ENCODE results near the gene NAIF1. TPM values are rescaled to one million over a fixed set of nuclear protein-coding genes. Genes with fewer than 3 reads are reported as not detected.

Gene NAIF1
- total RNA-seq, 2 donors from 2014 or later: 10.0 to 10.5 TPM

Other genes starting within 250 kb of the NAIF1 start
- gene ENG, start 212.7 kb downstream of the NAIF1 start, total RNA-seq: 10 to 100 TPM; 15.1 to 26.5 TPM
- gene AK1, start 189.6 kb downstream of the NAIF1 start, total RNA-seq: 100 to 1,000 TPM; 114 to 141 TPM
- gene ST6GALNAC6, start 167.7 kb downstream of the NAIF1 start, total RNA-seq: 100 to 1,000 TPM; 222 to 302 TPM
- 10 to 100 TPM; 37.5 to 46.9 TPM for gene ST6GALNAC4, start 150.3 kb downstream of the NAIF1 start, total RNA-seq
- 1 to 10 TPM; 1.3 to 1.9 TPM for gene PIP5KL1, start 136.5 kb downstream of the NAIF1 start, total RNA-seq
- gene DPM2, start 129.5 kb downstream of the NAIF1 start, total RNA-seq: 10 to 100 TPM; 25.1 to 28.6 TPM
- 100 to 1,000 TPM; 157 to 175 TPM for gene EEIG1, start 86.3 kb downstream of the NAIF1 start, total RNA-seq
- gene SLC25A25, start 912 bp upstream of the NAIF1 start, total RNA-seq: 10 to 100 TPM; 20.5 to 26.2 TPM
- gene PTGES2, start 60.4 kb upstream of the NAIF1 start, total RNA-seq: 100 to 1,000 TPM in 1 of 2 donors, 10 to 100 TPM in 1; 84.2 to 113 TPM
- 100 to 1,000 TPM in 1 of 2 donors, 10 to 100 TPM in 1; 12.3 to 358 TPM for gene LCN2, start 82.1 kb upstream of the NAIF1 start, total RNA-seq
- gene BBLN, start 92.9 kb upstream of the NAIF1 start, total RNA-seq: 10 to 100 TPM; 35.6 to 50.5 TPM
- 100 to 1,000 TPM in 1 of 2 donors, 10 to 100 TPM in 1; 88.9 to 103 TPM for gene CIZ1, start 124.3 kb upstream of the NAIF1 start, total RNA-seq
- gene DNM1, start 136.1 kb upstream of the NAIF1 start, total RNA-seq: 1 to 10 TPM; 3.8 to 7.8 TPM
- gene GOLGA2, start 208.7 kb upstream of the NAIF1 start, total RNA-seq: 100 to 1,000 TPM in 1 of 2 donors, 10 to 100 TPM in 1; 83.6 to 104 TPM
- 10 to 100 TPM; 11.0 to 13.2 TPM for gene SWI5, start 209.0 kb upstream of the NAIF1 start, total RNA-seq

All from left colon (tissue), 2 donors.